ENCODE measurements around the gene KCTD3.

Gene KCTD3

GRCh38 chr1:215651867-215652266, 84.8 kb downstream of the KCTD3 start:
- DNase-seq (ENCODE audit: low read depth in 2 of 2) = no peak

GRCh38 chr1:215652371-215652770, 85.3 kb downstream of the KCTD3 start:
- DNase-seq (ENCODE audit: low read depth in 2 of 2) = no peak

- no peak for DNase-seq (ENCODE audit: low read depth in 2 of 2)
These were observed 89.9 kb downstream of the KCTD3 start for GRCh38 chr1:215657047-215657446.

- no peak for DNase-seq (ENCODE audit: low read depth in 2 of 2)
These were observed 93.2 kb downstream of the KCTD3 start for GRCh38 chr1:215660259-215660658.

GRCh38 chr1:215661033-215661432, 93.9 kb downstream of the KCTD3 start:
- no peak for DNase-seq (ENCODE audit: low read depth in 2 of 2)

GRCh38 chr1:215665215-215665614, 98.1 kb downstream of the KCTD3 start:
- peak in 1 of 2 donors; percentile 11 for DNase-seq (ENCODE audit: low read depth in 2 of 2)

- no peak for DNase-seq (ENCODE audit: low read depth in 2 of 2)
These were observed 100.7 kb downstream of the KCTD3 start for GRCh38 chr1:215667761-215668160.

- DNase-seq (ENCODE audit: low read depth in 2 of 2) = no peak
These were observed 102.8 kb downstream of the KCTD3 start for GRCh38 chr1:215669806-215670491.

Data from stimulated activated CD8-positive, alpha-beta memory T cell treated with anti-CD3 and anti-CD28 coated beads, Interleukin-2, amount 100 ng/mL, for 48 hours (primary cell).